Prostate gland (tissue), 2 donors: Measurements from ENCODE around the gene TGM2.

Experiments
- CTCF ChIP-seq, 4 experiments: fragments of 200-600 bp in 2 of 4; fragments of 450-650 bp in 2 of 4; sonication (generic) in 2 of 4; IDR thresholded peaks; 1 replicate in 3 of 4; 2 replicates in 1 of 4; pipeline ENCODE4 v1.5.1; 2016 to 2019; ENCODE audit warnings: antibody characterized with exemption in 4 of 4, mild to moderate bottlenecking in 2 of 4, moderate library complexity in 2 of 4
- POLR2A ChIP-seq: fragments of 450-650 bp; IDR thresholded peaks from one replicate; pipeline ENCODE4 v1.6.1; 2016; ENCODE audit warnings: antibody characterized with exemption, mild to moderate bottlenecking

DNA sequence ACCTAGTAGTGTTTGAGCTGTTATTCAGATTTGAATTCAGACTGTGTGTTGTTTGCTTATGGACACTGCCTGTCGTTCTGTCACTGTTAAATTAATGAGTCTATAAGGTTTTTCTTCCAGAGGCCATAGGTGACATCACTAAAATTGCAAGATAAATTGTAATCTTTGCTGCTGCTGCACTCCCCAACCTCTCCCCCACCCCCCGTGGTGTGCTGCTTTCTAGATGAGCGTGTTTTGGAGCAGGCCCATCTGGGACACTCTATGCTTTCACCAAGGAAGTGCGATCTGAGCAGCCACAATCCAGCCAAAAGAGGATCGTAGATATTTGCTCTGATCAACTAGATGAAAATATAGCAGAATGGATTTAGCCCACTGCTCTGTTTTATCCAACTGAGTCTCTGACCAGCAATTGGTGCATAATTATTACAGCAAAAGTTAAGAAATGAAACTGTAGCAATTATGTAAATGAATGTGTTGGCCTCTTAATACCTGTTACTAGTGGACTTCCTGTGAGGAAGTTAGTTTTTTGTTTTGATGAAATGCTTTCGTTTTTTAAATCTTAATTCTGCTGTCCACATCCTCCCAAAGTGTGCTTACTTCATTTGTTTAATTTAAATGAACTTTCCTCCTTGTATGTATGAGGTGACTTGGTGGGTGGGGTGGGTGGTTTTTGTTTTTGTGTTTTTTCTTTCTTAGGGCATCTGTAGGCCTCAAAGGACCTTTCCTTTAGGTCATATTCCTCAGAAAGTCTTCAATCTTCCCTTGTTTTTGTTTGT is 73.4 kb downstream of the TGM2 start:
- TF ChIP-seq CTCF (IDR thresholded peaks at IDR 0.05), result no peak
- TF ChIP-seq POLR2A, result no peak
